Stimulated activated CD4-positive, alpha-beta T cell treated with anti-CD3 and anti-CD28 coated beads, Interleukin-1b, Interleukin-23, amount 100 ng/mL, for 1 hour (primary cell): ENCODE data around the gene ATP5MG.

ENCODE experiments used
- DNase-seq, 2 donors: peaks; one replicate each; pipeline ENCODE4 v3.0.0-alpha.2; 2020; ENCODE audit warnings: low read depth in 2 of 2

Gene ATP5MG

GRCh38 chr11:118441770-118442275, 40.4 kb downstream of the ATP5MG start:
- no peak for DNase-seq

DNA sequence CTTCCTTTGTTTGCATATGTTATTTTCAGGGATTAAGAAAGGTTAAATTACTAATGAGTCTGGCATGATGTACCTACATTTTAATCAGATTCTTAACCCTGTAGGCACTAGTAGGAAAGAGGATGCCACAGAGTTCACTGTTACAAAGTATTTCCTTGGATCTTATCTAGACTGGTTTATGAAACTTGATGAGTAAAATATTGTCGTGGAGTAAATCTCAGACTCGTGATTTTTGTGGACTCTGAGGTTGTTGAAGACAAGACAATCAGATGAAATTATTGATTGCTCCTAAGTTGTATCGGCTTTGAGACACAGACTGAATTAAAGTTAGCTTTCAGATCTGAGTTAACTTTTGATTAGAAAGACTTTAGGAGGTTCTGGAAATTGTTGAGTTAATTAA, 40.9 kb downstream of the ATP5MG start:
- DNase-seq = no peak

GRCh38 chr11:118442908-118443589, 41.6 kb downstream of the ATP5MG start:
- DNase-seq = no peak

GRCh38 chr11:118443590-118444218, 42.3 kb downstream of the ATP5MG start:
- DNase-seq = no peak

DNA sequence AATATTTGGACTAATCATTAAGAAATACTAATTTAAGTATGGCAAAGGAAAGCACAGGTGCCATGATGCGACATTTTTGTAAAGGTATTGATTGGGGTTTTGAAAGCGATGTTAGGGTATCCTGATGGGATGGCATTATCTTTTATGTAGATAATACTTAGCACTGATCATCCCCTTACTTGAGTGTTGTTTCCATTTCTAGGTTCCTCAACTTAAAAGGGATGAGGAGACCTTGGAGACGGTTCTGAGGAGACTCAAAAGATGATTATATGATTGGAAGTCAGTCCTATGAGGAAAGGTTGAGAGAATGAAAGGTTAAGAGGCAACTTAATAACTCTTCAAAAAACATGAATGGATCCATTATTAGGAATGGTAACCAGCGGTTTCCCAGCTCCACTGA, 46.0 kb downstream of the ATP5MG start:
- DNase-seq = no peak

- DNase-seq = no peak
Observed at GRCh38 chr11:118448294-118448693, 46.9 kb downstream of the ATP5MG start.

GRCh38 chr11:118449316-118449918, 48.0 kb downstream of the ATP5MG start:
- DNase-seq = no peak

GRCh38 chr11:118450451-118450850, 49.0 kb downstream of the ATP5MG start:
- DNase-seq = no peak
